ENCODE data around the gene ATXN2L. TPM values are rescaled to one million over a fixed set of nuclear protein-coding genes. Genes with fewer than 3 reads are reported as not detected.

Gene ATXN2L
- total RNA-seq, 5 donors from 2014 or later (not counting 1 experiment from before 2014, with no cell fraction given) = 273 to 345 (median 281) TPM

GRCh38 chr16:28878083-28878926, 55.5 kb downstream of the ATXN2L start, which contains the start of gene ATP2A1:
TSS of gene ATP2A1 (plus strand) at chr16:28878488. CDS start at chr16:28878672, 184 bp downstream.
- Histone ChIP-seq H3K4me1 (ENCODE audit: control insufficient read depth in 1 of 2, extremely low read depth in 1 of 2, insufficient read depth in 2 of 2, low read length in 2 of 2) (peaks cover 2 to 20% of the 10 kb centered on the region in 2 experiments), H3K27me3 (replicated peaks in 1 of 2; ENCODE audit: control insufficient read depth in 2 of 2, extremely low read depth in 1 of 2, insufficient read depth in 2 of 2, low read length in 1 of 2) (peaks cover 0 to 16% of the 10 kb centered on the region in 2 experiments), H3K27ac (ENCODE audit: low read length) (no peak within 1 kb of the TSS), H3K36me3 (ENCODE audit: control insufficient read depth in 2 of 2, extremely low read depth in 1 of 2, insufficient read depth in 1 of 2, low read length in 1 of 2) (peaks cover 4 to 8% of the 10 kb centered on the region in 2 donors), H3K4me3 (ENCODE audit: control insufficient read depth in 1 of 2, extremely low read depth in 1 of 2, low read length in 1 of 2) (peak within 1 kb of the TSS; percentile 78 to 94), H3K9me3 (no peaks in the 10 kb centered on the region)
- CTCF ChIA-PET = no interaction called here
- H3K9me3 Mint-ChIP-seq = no peaks in the 10 kb centered on the region
- H3K36me3 Mint-ChIP-seq = no peaks in the 10 kb centered on the region
- H3K4me3 Mint-ChIP-seq = peak within 1 kb of the TSS; percentile 85 to 87 (median 86)
- no peak for DNase-seq
- no peak within 1 kb of the TSS for H3K27ac Mint-ChIP-seq
- 84% methylated on average over 12 of the region's 25 CpGs for WGBS (ENCODE audit: insufficient coverage)
- POLR2A ChIA-PET = interaction anchor here in 1 of 2 donors (1.7 kb wide), 1 partner anchor 14 kb away, joined by 6 read pairs; no protein-coding TSS in a partner anchor
- no peak for ATAC-seq (replicated peaks in 1 of 4)
- peaks cover 5 to 16% (median 6%) of the 10 kb centered on the region in 3 donors for H3K4me1 Mint-ChIP-seq
- H3K27me3 Mint-ChIP-seq = peaks cover 7% of the 10 kb centered on the region in 2 donors

- no peak for DNase-seq
- no peaks in the 10 kb centered on the region for H3K9me3 Mint-ChIP-seq
- POLR2A ChIA-PET = interaction anchor here (0.6 to 1.7 kb wide), 2 partner anchors 15 to 1879 kb away, joined by 3 to 6 read pairs; no protein-coding TSS in a partner anchor
Measured at GRCh38 chr16:28879261-28879840, 56.6 kb downstream of the ATXN2L start.

GRCh38 chr16:28879841-28880588, 57.2 kb downstream of the ATXN2L start:
- peak overlapping the region; percentile 85 to 87 (median 86) for H3K4me3 Mint-ChIP-seq
- no peaks in the 10 kb centered on the region for H3K36me3 Mint-ChIP-seq
- ATAC-seq (replicated peaks in 1 of 4) (peak; percentile 98 to 99 (median 99)), DNase-seq (peak; percentile 73 to 90 (median 83))
- POLR2A ChIA-PET = interaction anchor here (0.6 to 1.7 kb wide), 3 partner anchors 15 to 1878 kb away, joined by 3 to 6 read pairs (median 5); no protein-coding TSS in a partner anchor
- peaks cover 5 to 16% (median 6%) of the 10 kb centered on the region in 3 donors for H3K4me1 Mint-ChIP-seq
- Histone ChIP-seq H3K9me3 (no peaks in the 10 kb centered on the region), H3K4me1 (ENCODE audit: control insufficient read depth in 1 of 2, extremely low read depth in 1 of 2, insufficient read depth in 2 of 2, low read length in 2 of 2) (peaks cover 2 to 20% of the 10 kb centered on the region in 2 experiments), H3K4me3 (ENCODE audit: control insufficient read depth in 1 of 2, extremely low read depth in 1 of 2, low read length in 1 of 2) (peak overlapping the region; percentile 78 to 94), H3K27me3 (replicated peaks in 1 of 2; ENCODE audit: control insufficient read depth in 2 of 2, extremely low read depth in 1 of 2, insufficient read depth in 2 of 2, low read length in 1 of 2) (peaks cover 0 to 13% of the 10 kb centered on the region in 2 experiments), H3K27ac (ENCODE audit: low read length) (no peak overlapping the region), H3K36me3 (ENCODE audit: control insufficient read depth in 2 of 2, extremely low read depth in 1 of 2, insufficient read depth in 1 of 2, low read length in 1 of 2) (no peaks in the 10 kb centered on the region)
- peak overlapping the region in 1 of 2 donors; percentile 69 for H3K27ac Mint-ChIP-seq
- H3K27me3 Mint-ChIP-seq = peaks cover 7% of the 10 kb centered on the region in 2 donors
- CTCF ChIA-PET = interaction anchor here (0.6 to 1.5 kb wide), 2 partner anchors 29 to 66 kb away, joined by 4 to 5 read pairs; no protein-coding TSS in a partner anchor
- H3K9me3 Mint-ChIP-seq = no peaks in the 10 kb centered on the region
- 3% methylated on average over 64 of the region's 66 CpGs for WGBS (ENCODE audit: insufficient coverage)

More at GRCh38 chr16:28879261-28879840, 56.6 kb downstream of the ATXN2L start:
- Histone ChIP-seq H3K27ac (ENCODE audit: low read length) (no peak overlapping the region), H3K9me3 (no peaks in the 10 kb centered on the region), H3K4me1 (ENCODE audit: control insufficient read depth in 1 of 2, extremely low read depth in 1 of 2, insufficient read depth in 2 of 2, low read length in 2 of 2) (peaks cover 2 to 20% of the 10 kb centered on the region in 2 experiments), H3K27me3 (replicated peaks in 1 of 2; ENCODE audit: control insufficient read depth in 2 of 2, extremely low read depth in 1 of 2, insufficient read depth in 2 of 2, low read length in 1 of 2) (peaks cover 0 to 13% of the 10 kb centered on the region in 2 experiments), H3K4me3 (ENCODE audit: control insufficient read depth in 1 of 2, extremely low read depth in 1 of 2, low read length in 1 of 2) (peak overlapping the region; percentile 78 to 94), H3K36me3 (ENCODE audit: control insufficient read depth in 2 of 2, extremely low read depth in 1 of 2, insufficient read depth in 1 of 2, low read length in 1 of 2) (peaks cover 2% of the 10 kb centered on the region in 2 donors)
- Mint-ChIP-seq H3K4me1 (peaks cover 5 to 16% (median 6%) of the 10 kb centered on the region in 3 donors), H3K36me3 (no peaks in the 10 kb centered on the region), H3K27ac (peak overlapping the region in 1 of 2 donors; percentile 69), H3K27me3 (peaks cover 7% of the 10 kb centered on the region in 2 donors), H3K4me3 (peak overlapping the region; percentile 85 to 87 (median 86))
- CTCF ChIA-PET = interaction anchor here (0.6 to 1.5 kb wide), 2 partner anchors 28 to 66 kb away, joined by 4 to 5 read pairs; no protein-coding TSS in a partner anchor
- peak; percentile 43 to 51 (median 48) for ATAC-seq (replicated peaks in 1 of 4)
- 1% methylated on average over 22 of the region's 27 CpGs for WGBS (ENCODE audit: insufficient coverage)

- no peaks in the 10 kb centered on the region for H3K9me3 Mint-ChIP-seq
- peaks cover 7% of the 10 kb centered on the region in 2 donors for H3K27me3 Mint-ChIP-seq
- ChIA-PET POLR2A (interaction anchor here in 1 of 2 donors (0.6 kb wide), 1 partner anchor 62 kb away, joined by 5 read pairs; no protein-coding TSS in a partner anchor), CTCF (interaction anchor here in 1 of 2 donors (0.6 to 1.5 kb wide), 2 partner anchors 65 to 133 kb away, joined by 4 to 5 read pairs; no protein-coding TSS in a partner anchor)
- H3K27me3 ChIP-seq (replicated peaks in 1 of 2; ENCODE audit: control insufficient read depth in 2 of 2, extremely low read depth in 1 of 2, insufficient read depth in 2 of 2, low read length in 1 of 2) = peaks cover 0 to 13% of the 10 kb centered on the region in 2 experiments
- H3K36me3 ChIP-seq (ENCODE audit: control insufficient read depth in 2 of 2, extremely low read depth in 1 of 2, insufficient read depth in 1 of 2, low read length in 1 of 2) = no peaks in the 10 kb centered on the region
- H3K27ac Mint-ChIP-seq = no peak overlapping the region
- no peak overlapping the region for H3K27ac ChIP-seq (ENCODE audit: low read length)
- no peaks in the 10 kb centered on the region for H3K9me3 ChIP-seq
- peaks cover 5 to 16% (median 6%) of the 10 kb centered on the region in 3 donors for H3K4me1 Mint-ChIP-seq
- 51% methylated on average over 11 of the region's 11 CpGs for WGBS (ENCODE audit: insufficient coverage)
- no peak for DNase-seq
- H3K36me3 Mint-ChIP-seq = no peaks in the 10 kb centered on the region
- no peak for ATAC-seq (replicated peaks in 1 of 4)
- H3K4me3 Mint-ChIP-seq = peak overlapping the region; percentile 75 to 87 (median 85)
- peaks cover 2 to 20% of the 10 kb centered on the region in 2 experiments for H3K4me1 ChIP-seq (ENCODE audit: control insufficient read depth in 1 of 2, extremely low read depth in 1 of 2, insufficient read depth in 2 of 2, low read length in 2 of 2)
- peak overlapping the region; percentile 78 to 94 for H3K4me3 ChIP-seq (ENCODE audit: control insufficient read depth in 1 of 2, extremely low read depth in 1 of 2, low read length in 1 of 2)
Measured at GRCh38 chr16:28880589-28880915, 57.8 kb downstream of the ATXN2L start.

- ChIA-PET CTCF (interaction anchor here in 1 of 2 donors (0.6 kb wide), 1 partner anchor 132 kb away, joined by 5 read pairs; no protein-coding TSS in a partner anchor), POLR2A (no interaction called here)
- H3K36me3 Mint-ChIP-seq = no peaks in the 10 kb centered on the region
- H3K27me3 Mint-ChIP-seq = peaks cover 7% of the 10 kb centered on the region in 2 donors
- no peak for ATAC-seq (replicated peaks in 1 of 4)
- no peaks in the 10 kb centered on the region for H3K9me3 Mint-ChIP-seq
- DNase-seq = no peak
- H3K4me1 Mint-ChIP-seq = peaks cover 5 to 16% (median 6%) of the 10 kb centered on the region in 3 donors
- WGBS (ENCODE audit: insufficient coverage) = no CpG with 5 or more reads among the region's 4 CpGs
- H3K4me3 ChIP-seq (ENCODE audit: control insufficient read depth in 1 of 2, extremely low read depth in 1 of 2, low read length in 1 of 2) = no peak overlapping the region
- no peak overlapping the region for H3K27ac ChIP-seq (ENCODE audit: low read length)
- H3K9me3 ChIP-seq = no peaks in the 10 kb centered on the region
- H3K36me3 ChIP-seq (ENCODE audit: control insufficient read depth in 2 of 2, extremely low read depth in 1 of 2, insufficient read depth in 1 of 2, low read length in 1 of 2) = no peaks in the 10 kb centered on the region
- peaks cover 0 to 13% of the 10 kb centered on the region in 2 experiments for H3K27me3 ChIP-seq (replicated peaks in 1 of 2; ENCODE audit: control insufficient read depth in 2 of 2, extremely low read depth in 1 of 2, insufficient read depth in 2 of 2, low read length in 1 of 2)
- peak overlapping the region; percentile 75 to 87 (median 85) for H3K4me3 Mint-ChIP-seq
- H3K27ac Mint-ChIP-seq = no peak overlapping the region
- H3K4me1 ChIP-seq (ENCODE audit: control insufficient read depth in 1 of 2, extremely low read depth in 1 of 2, insufficient read depth in 2 of 2, low read length in 2 of 2) = peaks cover 2 to 20% of the 10 kb centered on the region in 2 experiments
Measured at GRCh38 chr16:28880955-28881354, 58.2 kb downstream of the ATXN2L start.
